Upper lobe of left lung (tissue), 6 donors: Measurements from ENCODE around the gene TMEM181. TPM values are rescaled to one million over a fixed set of nuclear protein-coding genes. Genes with fewer than 3 reads are reported as not detected.

Experiments used
- ATAC-seq, 2 donors: fragments of 200-7000 bp; cut with Tn5 transposase; one replicate each; pipeline ENCODE4 v1.9.1; 2022; ENCODE audit warnings: mild to moderate bottlenecking in 2 of 2, moderate library complexity in 2 of 2; ENCODE audit not compliant: low FRiP score in 2 of 2
- DNase-seq, 2 donors: peaks; one replicate each; pipeline ENCODE4 v3.0.0-alpha.2; 2019 to 2020
- H3K27ac ChIP-seq, 4 donors: fragments of 200-600 bp; sonication (generic); one replicate each; pipeline ENCODE4 v1.5.1; 2016 to 2019
- H3K27me3 ChIP-seq, 4 donors: fragments of 200-600 bp; sonication (generic); one replicate each; pipeline ENCODE4 v1.5.1; 2017 to 2019
- H3K36me3 ChIP-seq, 4 donors: fragments of 200-600 bp; sonication (generic); one replicate each; pipeline ENCODE4 v1.5.1; 2016 to 2019
- H3K4me1 ChIP-seq, 4 donors: fragments of 200-600 bp; sonication (generic); one replicate each; pipeline ENCODE4 v1.5.1; 2018 to 2019
- H3K4me3 ChIP-seq, 4 donors: fragments of 200-600 bp; sonication (generic); one replicate each; pipeline ENCODE4 v1.5.1; 2017 to 2019; ENCODE audit warnings: mild to moderate bottlenecking in 2 of 4, moderate library complexity in 1 of 4
- H3K9me3 ChIP-seq, 4 donors: fragments of 200-600 bp; sonication (generic); one replicate each; pipeline ENCODE4 v1.5.1; 2018 to 2019
- CTCF ChIP-seq, 6 experiments: fragments of 450-650 bp in 4 of 6; fragments of 200-600 bp in 2 of 6; sonication (generic) in 2 of 6; IDR thresholded peaks; one replicate each; pipeline ENCODE4 v1.5.1; 2016 to 2019; ENCODE audit warnings: antibody characterized with exemption in 6 of 6
- EP300 ChIP-seq, 4 donors: sonication (generic); formaldehyde crosslinking; IDR thresholded peaks; one replicate each; pipeline ENCODE4 v1.5.1; 2017; ENCODE audit warnings: antibody characterized with exemption in 4 of 4, control low read depth in 2 of 4
- POLR2A ChIP-seq, 4 donors: fragments of 450-650 bp; IDR thresholded peaks; one replicate each; pipeline ENCODE4 v1.5.1; 2016 to 2017; ENCODE audit warnings: antibody characterized with exemption in 4 of 4, mild to moderate bottlenecking in 2 of 4
- POLR2AphosphoS5 ChIP-seq, 2 donors: sonication (generic); formaldehyde crosslinking; IDR thresholded peaks; one replicate each; pipeline ENCODE4 v1.5.1; 2017; ENCODE audit warnings: antibody characterized with exemption in 2 of 2
- WGBS, 2 donors: methylation state at CpG; one replicate each; pipeline ENCODE4 v1.1.5; 2017 to 2018; 5-methylcytosine and 5-hydroxymethylcytosine counted together
- total RNA-seq, 6 donors: library from RNA; depleted of rRNA in 4 of 6; stranded (reverse); fragments of >200 nt in 4 of 6; gene quantifications; one replicate each; pipeline versions ENCODE4 v1.1.0 to v1.2.1, GENCODE V29; 2016 to 2021
- donor health status: DM: no; HTN: no; CAD: no; lungs with moderate emphysema.
- donor health status: DM: no; HTN: yes; CAD: no; lungs with severe emphysema.

TMEM181 gene
- total RNA-seq, 6 donors from 2014 or later = 11.5 to 27.6 (median 18.9) TPM

- Histone ChIP-seq H3K9me3 (no peaks in the 10 kb centered on the region), H3K4me1 (peaks cover 18 to 31% (median 21%) of the 10 kb centered on the region in 4 donors), H3K36me3 (peaks cover 5 to 62% (median 32%) of the 10 kb centered on the region in 4 donors), H3K4me3 (no peak overlapping the region), H3K27me3 (no peaks in the 10 kb centered on the region), H3K27ac (no peak overlapping the region)
- TF ChIP-seq EP300 (IDR thresholded peaks at IDR 0.05) (no peak), POLR2AphosphoS5 (IDR thresholded peaks at IDR 0.05) (no peak), CTCF (IDR thresholded peaks at IDR 0.05) (no peak), POLR2A (IDR thresholded peaks at IDR 0.05) (no peak)
- 90 to 93% methylated on average over 7 of the region's 7 CpGs for WGBS, 2 donors
- DNase-seq = peak in 1 of 2 donors; percentile 14
- ATAC-seq = no peak
Measured at GRCh38 chr6:158635427-158636073, 75.7 kb downstream of the TMEM181 start.

DNA sequence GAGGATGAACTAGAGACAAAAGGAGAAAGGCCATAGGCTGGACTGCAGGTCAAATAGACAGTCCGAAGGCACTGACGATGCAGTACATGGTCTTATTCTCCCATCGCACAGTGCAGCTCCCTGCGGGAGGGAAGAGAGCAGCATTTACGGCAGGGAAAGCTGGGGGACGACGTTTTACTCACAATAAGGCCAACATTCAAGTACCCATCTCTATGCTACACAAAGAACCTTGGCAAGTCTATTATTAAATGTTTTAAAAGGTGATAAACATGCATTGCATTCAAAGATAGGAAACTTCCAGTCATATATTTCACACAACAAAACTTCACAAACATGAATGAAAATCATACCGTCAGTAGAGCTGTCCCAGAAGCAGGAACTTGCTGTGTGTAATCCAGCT lies 76.9 kb downstream of the TMEM181 start:
- no peak overlapping the region for H3K27ac ChIP-seq

GRCh38 chr6:158638324-158638854 lies 78.5 kb downstream of the TMEM181 start:
- TF ChIP-seq EP300 (IDR thresholded peaks at IDR 0.05) (no peak), CTCF (IDR thresholded peaks at IDR 0.05) (no peak), POLR2A (IDR thresholded peaks at IDR 0.05) (no peak), POLR2AphosphoS5 (IDR thresholded peaks at IDR 0.05) (no peak)
- ATAC-seq (no peak), DNase-seq (peak in 1 of 2 donors; percentile 17)
- WGBS, 2 donors = 78 to 83% methylated on average over 3 of the region's 3 CpGs
- Histone ChIP-seq H3K4me3 (no peak overlapping the region), H3K4me1 (peaks cover 21 to 39% (median 22%) of the 10 kb centered on the region in 4 donors), H3K36me3 (peaks cover 5 to 44% (median 23%) of the 10 kb centered on the region in 4 donors), H3K27ac (no peak overlapping the region), H3K9me3 (no peaks in the 10 kb centered on the region), H3K27me3 (no peaks in the 10 kb centered on the region)

More for the DNA sequence above, 76.9 kb downstream of the TMEM181 start:
- ATAC-seq = no peak
- H3K27me3 ChIP-seq = no peaks in the 10 kb centered on the region
- no peak for TF ChIP-seq EP300 (IDR thresholded peaks at IDR 0.05)
- TF ChIP-seq POLR2AphosphoS5 (IDR thresholded peaks at IDR 0.05) = no peak
- TF ChIP-seq CTCF (IDR thresholded peaks at IDR 0.05) = no peak
- TF ChIP-seq POLR2A (IDR thresholded peaks at IDR 0.05) = no peak
- WGBS, 2 donors = 91 to 96% methylated on average over 8 of the region's 8 CpGs
- no peak overlapping the region for H3K4me3 ChIP-seq
- H3K9me3 ChIP-seq = no peaks in the 10 kb centered on the region
- no peak for DNase-seq
- peaks cover 13 to 31% (median 14%) of the 10 kb centered on the region in 4 donors for H3K4me1 ChIP-seq
- peaks cover 5 to 53% (median 28%) of the 10 kb centered on the region in 4 donors for H3K36me3 ChIP-seq

- Histone ChIP-seq H3K36me3 (peaks cover 5 to 37% (median 23%) of the 10 kb centered on the region in 4 donors), H3K4me1 (peaks cover 23 to 43% (median 24%) of the 10 kb centered on the region in 4 donors), H3K27me3 (no peaks in the 10 kb centered on the region), H3K27ac (no peak overlapping the region), H3K4me3 (no peak overlapping the region), H3K9me3 (no peaks in the 10 kb centered on the region)
- TF ChIP-seq EP300 (IDR thresholded peaks at IDR 0.05) (no peak), POLR2AphosphoS5 (IDR thresholded peaks at IDR 0.05) (no peak), POLR2A (IDR thresholded peaks at IDR 0.05) (no peak), CTCF (IDR thresholded peaks at IDR 0.05) (no peak)
- WGBS, 2 donors = 90 to 96% methylated on average over 5 of the region's 5 CpGs
- DNase-seq (peak in 1 of 2 donors; percentile 15), ATAC-seq (no peak)
Measured at GRCh38 chr6:158639056-158639455, 79.2 kb downstream of the TMEM181 start.
